Medulla oblongata (tissue), 1 donor: ENCODE measurements around the gene ANKRD36.
"Not testable (repeated sequence)": the region's sequence is repeated elsewhere in the genome, so short reads cannot be mapped to it uniquely, and the experiment has no call there.

Source experiments
- DNase-seq: peaks from one replicate; pipeline ENCODE4 v3.0.0-alpha.2; 2015; ENCODE audit errors: extremely low spot score

ANKRD36 gene

GRCh38 chr2:97113882-97114255, 916 bp downstream of the ANKRD36 start:
- not testable (repeated sequence) for DNase-seq

GRCh38 chr2:97129090-97129489, 16.1 kb downstream of the ANKRD36 start:
- DNase-seq, result not testable (repeated sequence)

- not testable (repeated sequence) for DNase-seq
Measured at GRCh38 chr2:97144016-97144415, 31.1 kb downstream of the ANKRD36 start.

GRCh38 chr2:97166548-97166947, 53.6 kb downstream of the ANKRD36 start:
- DNase-seq, result not testable (repeated sequence)

GRCh38 chr2:97167938-97168337, 55.0 kb downstream of the ANKRD36 start:
- not testable (repeated sequence) for DNase-seq

GRCh38 chr2:97168583-97168982, 55.6 kb downstream of the ANKRD36 start:
- DNase-seq, result not testable (repeated sequence)

GRCh38 chr2:97180391-97180790, 67.4 kb downstream of the ANKRD36 start:
- not testable (repeated sequence) for DNase-seq

- DNase-seq, result not testable (repeated sequence)
Measured at GRCh38 chr2:97195349-97195748, 82.4 kb downstream of the ANKRD36 start.

- DNase-seq, result not testable (repeated sequence)
Measured at GRCh38 chr2:97197251-97197650, 84.3 kb downstream of the ANKRD36 start.

- not testable (repeated sequence) for DNase-seq
Measured at GRCh38 chr2:97200887-97201286, 87.9 kb downstream of the ANKRD36 start.

- not testable (repeated sequence) for DNase-seq
Measured at GRCh38 chr2:97202643-97203250, 89.8 kb downstream of the ANKRD36 start.

GRCh38 chr2:97210325-97210724, 97.4 kb downstream of the ANKRD36 start:
- DNase-seq, result no peak

GRCh38 chr2:97215025-97215424, 102.1 kb downstream of the ANKRD36 start:
- DNase-seq, result not testable (repeated sequence)

- DNase-seq, result not testable (repeated sequence)
Measured at GRCh38 chr2:97230848-97231585, 118.1 kb downstream of the ANKRD36 start.

GRCh38 chr2:97232981-97233380, 120.0 kb downstream of the ANKRD36 start:
- DNase-seq, result not testable (repeated sequence)

- DNase-seq, result not testable (repeated sequence)
Measured at GRCh38 chr2:97233660-97234295, 120.8 kb downstream of the ANKRD36 start.

GRCh38 chr2:97261192-97261591, 148.2 kb downstream of the ANKRD36 start:
- not testable (repeated sequence) for DNase-seq

GRCh38 chr2:97266449-97266848, 153.5 kb downstream of the ANKRD36 start:
- not testable (repeated sequence) for DNase-seq

GRCh38 chr2:97267411-97268074, 154.6 kb downstream of the ANKRD36 start:
- DNase-seq, result peak; percentile 3

GRCh38 chr2:97268075-97268591, 155.2 kb downstream of the ANKRD36 start:
- peak; percentile 1 for DNase-seq

GRCh38 chr2:97276232-97276798, 163.4 kb downstream of the ANKRD36 start:
- not testable (repeated sequence) for DNase-seq
